Heart right ventricle (tissue), 16 donors: ENCODE results near the gene CCL5. TPM values are rescaled to one million over a fixed set of nuclear protein-coding genes. Genes with fewer than 3 reads are reported as not detected.

Source experiments
- ATAC-seq, 8 donors: fragments of 200-7000 bp; cut with Tn5 transposase; one replicate each; pipeline ENCODE4 v1.9.1; 2020; ENCODE audit warnings: mild to moderate bottlenecking in 8 of 8, moderate library complexity in 8 of 8, moderate number of reproducible peaks in 1 of 8
- DNase-seq, 2 donors: peaks; one replicate each; pipeline ENCODE4 v3.0.0-alpha.2; 2020
- H3K27ac ChIP-seq, 10 donors: fragments of 200-600 bp; sonication (generic) in 2 of 10; one replicate each; pipeline versions ENCODE4 v1.5.0 to v1.8.0; 2020 to 2022; ENCODE audit warnings: mild to moderate bottlenecking in 3 of 10
- H3K27me3 ChIP-seq, 7 donors: fragments of 200-600 bp; one replicate each; pipeline ENCODE4 v1.8.0; 2021 to 2022; ENCODE audit warnings: mild to moderate bottlenecking in 2 of 7
- H3K36me3 ChIP-seq, 9 donors: fragments of 200-600 bp; sonication (generic) in 1 of 9; one replicate each; pipeline versions ENCODE4 v1.5.0 to v1.8.0; 2020 to 2022; ENCODE audit warnings: mild to moderate bottlenecking in 2 of 9
- H3K4me1 ChIP-seq, 9 donors: fragments of 200-600 bp; sonication (generic) in 1 of 9; one replicate each; pipeline versions ENCODE4 v1.5.0 to v1.8.0; 2020 to 2022; ENCODE audit warnings: mild to moderate bottlenecking in 4 of 9
- H3K4me3 ChIP-seq, 10 donors: fragments of 200-600 bp; sonication (generic) in 2 of 10; one replicate each; pipeline versions ENCODE4 v1.5.0 to v1.8.0; 2020 to 2022; ENCODE audit warnings: mild to moderate bottlenecking in 7 of 10, moderate library complexity in 2 of 10
- H3K9me3 ChIP-seq, 11 donors: fragments of 200-600 bp in 10 of 11; sonication (generic) in 2 of 11; one replicate each; pipeline versions ENCODE4 v1.5.0 to v1.8.0; 2013 to 2022; ENCODE audit warnings: mild to moderate bottlenecking in 2 of 11, control low read depth in 1 of 11, moderate library complexity in 1 of 11
- CTCF ChIP-seq, 9 donors: fragments of 200-600 bp; sonication (generic) in 2 of 9; IDR thresholded peaks; one replicate each; pipeline versions ENCODE4 v1.5.0 to v1.8.0; 2021 to 2022; ENCODE audit warnings: antibody characterized with exemption in 9 of 9, mild to moderate bottlenecking in 5 of 9, moderate library complexity in 1 of 9
- WGBS, 2 donors: extraction: QIAGEN DNeasy Blood & Tissue Kit; methylation state at CpG; one replicate each; pipeline ENCODE4 v1.1.7; 2013; ENCODE audit warnings: inconsistent platforms in 1 of 2; 5-methylcytosine and 5-hydroxymethylcytosine counted together
- intact Hi-C, 10 donors: fragments of 100-400 bp; cut with DNase I; formaldehyde crosslinking; loops; one replicate each; pipeline versions ENCODE4 v1.11.1 to v1.14.2; 2022
- polyA plus RNA-seq, 2 donors: library from polyadenylated mRNA; stranded (reverse); fragments of 200-250 nt; gene quantifications; one replicate each; pipeline ENCODE4 v1.2.3, GENCODE V29; 2013
- total RNA-seq, 10 donors: library from RNA; stranded (reverse); fragmentation: NEBNext Ultra II Directional in 3 of 10; extraction: Animal tissue kit (Norgen Biotek cat#: 25700) in 3 of 10; gene quantifications; one replicate each; pipeline versions ENCODE4 v1.2.1 to v1.2.4, GENCODE V29; 2021 to 2023
- donor health status: Arrhythmogenic right ventricular cardiomyopathy.
- donor health status: ischemic (EF 13 %, LVEDD 7.1; RV severe dilation, severe dysfunction).
- donor health status: healthy with polysubstance abuse.
- donor health status: DM: no; HTN: yes; CAD: no.
- donor health status: DM: no; HTN: no; CAD: no.
- donor health status: ischemic (EF 25% LVEDD 6.9; RV normal size, moderate dysfunction).
- donor health status: ischemic (EF 25% LVEDD 5.7; RV mildly dilated, moderate dysfunction).
- donor health status: healthy.
- donor health status: DM: yes; HTN: yes; CAD: no.
- donor health status: Ischemic cardiomyopathy.
- donor health status: ischemic (EF 35%, LVEDD 5.7; RV mildly dilated, moderate dysfunction).
- donor health status: nonischemic (EF 11% LVEDD 7.7; RV severe dilation, severe dysfunction).
- donor health status: DM: yes; HTN: yes; CAD: no.
- donor health status: PGD.
- donor health status: ischemic (EF 29% LVEDD 5.4; RV normal size, mild dysfunction).
- donor health status: nonischemic (EF 23%, LVEDD 6.1; RV moderate dilation, normal function).

CCL5 gene
- total and polyA plus RNA-seq, 12 donors: 0.47 to 29.8 (median 1.4) TPM

- peaks cover 0 to 77% (median 0%) of the 10 kb centered on the region in 9 donors for H3K4me1 ChIP-seq
- no peaks in the 10 kb centered on the region for H3K36me3 ChIP-seq
- peak overlapping the region in 1 of 10 donors; percentile 48 for H3K27ac ChIP-seq
Measured at GRCh38 chr17:35895636-35896587, 15.8 kb upstream of the CCL5 start.

GRCh38 chr17:35894206-35894605, 14.0 kb upstream of the CCL5 start:
- 90 to 97% methylated on average over 7 of the region's 7 CpGs for WGBS, 2 donors
- Histone ChIP-seq H3K27me3 (peaks cover 0 to 5% (median 0%) of the 10 kb centered on the region in 7 donors), H3K27ac (no peak overlapping the region), H3K4me3 (no peak overlapping the region), H3K9me3 (no peaks in the 10 kb centered on the region), H3K36me3 (no peaks in the 10 kb centered on the region), H3K4me1 (peaks cover 0 to 76% (median 3%) of the 10 kb centered on the region in 9 donors)
- intact Hi-C loops: no loop called here
- no peak for DNase-seq
- no peak for TF ChIP-seq CTCF (IDR thresholded peaks at IDR 0.05)
- no peak for ATAC-seq

More at GRCh38 chr17:35895636-35896587, 15.8 kb upstream of the CCL5 start:
- Histone ChIP-seq H3K4me3 (no peak overlapping the region), H3K27me3 (peaks cover 0 to 6% (median 0%) of the 10 kb centered on the region in 7 donors), H3K9me3 (no peaks in the 10 kb centered on the region)
- ATAC-seq: no peak
- WGBS, 2 donors: 74 to 83% methylated on average over 14 of the region's 14 CpGs
- DNase-seq: no peak
- TF ChIP-seq CTCF (IDR thresholded peaks at IDR 0.05): no peak
- intact Hi-C loops: no loop called here

- DNase-seq (no peak), ATAC-seq (no peak)
- peaks cover 0 to 72% (median 3%) of the 10 kb centered on the region in 9 donors for H3K4me1 ChIP-seq
- no peak overlapping the region for H3K4me3 ChIP-seq
- no peaks in the 10 kb centered on the region for H3K36me3 ChIP-seq
- no peak for TF ChIP-seq CTCF (IDR thresholded peaks at IDR 0.05)
- H3K27ac ChIP-seq: no peak overlapping the region
- intact Hi-C loops: no loop called here
- peaks cover 0 to 5% (median 0%) of the 10 kb centered on the region in 7 donors for H3K27me3 ChIP-seq
- H3K9me3 ChIP-seq: no peaks in the 10 kb centered on the region
- WGBS, 2 donors: 95 to 98% methylated on average over 4 of the region's 4 CpGs
Measured at GRCh38 chr17:35893751-35894150, 13.6 kb upstream of the CCL5 start.

GRCh38 chr17:35892091-35893035, 12.2 kb upstream of the CCL5 start:
- DNase-seq: no peak
- WGBS, 2 donors: 49 to 52% methylated on average over 6 of the region's 6 CpGs
- Histone ChIP-seq H3K4me3 (no peak overlapping the region), H3K4me1 (peaks cover 0 to 58% (median 3%) of the 10 kb centered on the region in 9 donors), H3K36me3 (no peaks in the 10 kb centered on the region), H3K9me3 (no peaks in the 10 kb centered on the region), H3K27ac (peak overlapping the region in 1 of 10 donors; percentile 76), H3K27me3 (peaks cover 0 to 5% (median 0%) of the 10 kb centered on the region in 7 donors)
- TF ChIP-seq CTCF (IDR thresholded peaks at IDR 0.05): no peak
- ATAC-seq: no peak
- intact Hi-C loops: no loop called here
